ENCODE measurements around the gene TBC1D5. TPM values are rescaled to one million over a fixed set of nuclear protein-coding genes. Genes with fewer than 3 reads are reported as not detected.

Gene TBC1D5
- total RNA-seq, 2 experiments from 2014 or later: 54.4 to 57.2 TPM

DNA sequence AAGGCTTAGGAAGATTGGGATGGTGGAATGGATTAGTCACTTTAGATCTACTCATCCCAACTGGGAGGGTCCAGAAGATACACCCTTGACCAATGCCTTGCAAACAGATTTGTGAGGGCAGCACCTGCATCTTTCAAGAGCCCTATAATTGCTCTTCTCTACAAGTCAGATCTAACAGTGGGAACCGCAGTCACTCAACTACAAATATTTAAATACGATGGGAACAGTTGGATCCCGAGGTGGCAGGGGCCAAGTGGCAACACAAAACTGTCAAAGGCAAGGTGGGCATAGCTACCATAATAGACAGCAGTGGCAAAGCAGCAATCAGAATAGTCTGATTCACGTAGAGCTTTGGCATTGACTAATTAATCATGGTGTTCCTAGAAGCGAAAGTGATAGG, 152.0 kb downstream of the TBC1D5 start:
- CTCF ChIA-PET: no interaction called here
- Mint-ChIP-seq H3K4me1 (ENCODE audit: low read depth) (peaks cover 6% of the 10 kb centered on the region), H3K9me3 (peaks cover 12% of the 10 kb centered on the region), H3K27ac (no peak overlapping the region), H3K27me3 (ENCODE audit: low read depth) (no peaks in the 10 kb centered on the region), H3K4me3 (no peak overlapping the region), H3K36me3 (ENCODE audit: low read depth) (peaks cover 36% of the 10 kb centered on the region)
- DNase-seq: no peak
- intact Hi-C loops (cut with micrococcal nuclease): no loop called here

- CTCF ChIA-PET: no interaction called here
- intact Hi-C loops (cut with micrococcal nuclease): no loop called here
- H3K27ac Mint-ChIP-seq: no peak overlapping the region
- H3K36me3 Mint-ChIP-seq (ENCODE audit: low read depth): peaks cover 33% of the 10 kb centered on the region
- peaks cover 12% of the 10 kb centered on the region for H3K9me3 Mint-ChIP-seq
- no peak for DNase-seq
- no peak overlapping the region for H3K4me3 Mint-ChIP-seq
- H3K4me1 Mint-ChIP-seq (ENCODE audit: low read depth): peaks cover 6% of the 10 kb centered on the region
- no peaks in the 10 kb centered on the region for H3K27me3 Mint-ChIP-seq (ENCODE audit: low read depth)
Observed at GRCh38 chr3:17589888-17590287, 152.5 kb downstream of the TBC1D5 start.

DNA sequence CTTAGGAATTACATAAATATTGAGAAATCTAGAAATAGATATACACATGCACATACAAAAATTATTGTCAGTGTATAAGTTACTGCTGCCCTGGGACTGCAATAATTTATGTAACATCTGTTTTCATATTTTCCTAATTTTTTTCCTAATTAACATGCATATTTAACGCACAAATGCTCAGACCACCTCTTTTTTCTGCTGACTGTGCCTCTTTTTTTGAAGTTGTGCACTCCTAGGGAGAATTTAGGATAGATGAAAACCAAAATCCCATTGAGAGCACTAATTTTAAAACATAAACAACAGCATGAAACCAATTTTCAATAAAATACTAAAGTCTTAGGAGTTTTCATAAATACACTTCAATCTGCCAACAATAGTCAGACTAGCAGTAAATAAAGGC, 154.0 kb downstream of the TBC1D5 start:
- no peak for DNase-seq
- intact Hi-C loops (cut with micrococcal nuclease): no loop called here
- H3K4me3 Mint-ChIP-seq: no peak overlapping the region
- H3K27ac Mint-ChIP-seq: no peak overlapping the region
- H3K27me3 Mint-ChIP-seq (ENCODE audit: low read depth): no peaks in the 10 kb centered on the region
- H3K9me3 Mint-ChIP-seq: peaks cover 12% of the 10 kb centered on the region
- CTCF ChIA-PET: no interaction called here
- peaks cover 21% of the 10 kb centered on the region for H3K36me3 Mint-ChIP-seq (ENCODE audit: low read depth)
- peaks cover 6% of the 10 kb centered on the region for H3K4me1 Mint-ChIP-seq (ENCODE audit: low read depth)

GRCh38 chr3:17585394-17586325, 156.8 kb downstream of the TBC1D5 start:
- Mint-ChIP-seq H3K4me3 (no peak overlapping the region), H3K36me3 (ENCODE audit: low read depth) (peaks cover 17% of the 10 kb centered on the region), H3K4me1 (ENCODE audit: low read depth) (peaks cover 6% of the 10 kb centered on the region), H3K27me3 (ENCODE audit: low read depth) (no peaks in the 10 kb centered on the region), H3K9me3 (peaks cover 11% of the 10 kb centered on the region), H3K27ac (no peak overlapping the region)
- intact Hi-C loops (cut with micrococcal nuclease): no loop called here
- no peak for DNase-seq
- CTCF ChIA-PET: no interaction called here

DNA sequence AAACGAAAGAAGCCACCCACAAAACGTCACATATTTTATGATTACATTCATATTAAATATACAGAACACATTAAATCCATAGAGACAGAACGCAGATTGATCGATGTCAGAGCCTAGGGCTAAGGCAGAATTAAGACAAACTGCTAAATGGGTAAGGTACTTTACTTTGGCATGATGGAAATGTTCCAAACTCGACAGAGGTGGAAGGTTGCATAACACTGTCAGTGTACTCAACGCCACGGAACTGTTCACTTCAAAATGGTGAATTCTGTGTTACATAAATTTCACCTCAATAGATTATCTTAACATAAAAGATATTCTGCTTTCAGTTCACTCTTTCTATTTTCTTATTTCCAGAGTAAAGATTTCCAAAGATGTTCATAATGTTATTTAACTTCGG, 158.4 kb downstream of the TBC1D5 start:
- no peak overlapping the region for H3K27ac Mint-ChIP-seq
- H3K36me3 Mint-ChIP-seq (ENCODE audit: low read depth): peaks cover 3% of the 10 kb centered on the region
- no peak overlapping the region for H3K4me3 Mint-ChIP-seq
- H3K4me1 Mint-ChIP-seq (ENCODE audit: low read depth): peaks cover 6% of the 10 kb centered on the region
- H3K27me3 Mint-ChIP-seq (ENCODE audit: low read depth): no peaks in the 10 kb centered on the region
- intact Hi-C loops (cut with micrococcal nuclease): no loop called here
- H3K9me3 Mint-ChIP-seq: no peaks in the 10 kb centered on the region
- CTCF ChIA-PET: no interaction called here
- DNase-seq: no peak

- intact Hi-C loops (cut with micrococcal nuclease): no loop called here
- CTCF ChIA-PET: no interaction called here
Observed at GRCh38 chr3:17583530-17583929, 158.9 kb downstream of the TBC1D5 start.

DNA sequence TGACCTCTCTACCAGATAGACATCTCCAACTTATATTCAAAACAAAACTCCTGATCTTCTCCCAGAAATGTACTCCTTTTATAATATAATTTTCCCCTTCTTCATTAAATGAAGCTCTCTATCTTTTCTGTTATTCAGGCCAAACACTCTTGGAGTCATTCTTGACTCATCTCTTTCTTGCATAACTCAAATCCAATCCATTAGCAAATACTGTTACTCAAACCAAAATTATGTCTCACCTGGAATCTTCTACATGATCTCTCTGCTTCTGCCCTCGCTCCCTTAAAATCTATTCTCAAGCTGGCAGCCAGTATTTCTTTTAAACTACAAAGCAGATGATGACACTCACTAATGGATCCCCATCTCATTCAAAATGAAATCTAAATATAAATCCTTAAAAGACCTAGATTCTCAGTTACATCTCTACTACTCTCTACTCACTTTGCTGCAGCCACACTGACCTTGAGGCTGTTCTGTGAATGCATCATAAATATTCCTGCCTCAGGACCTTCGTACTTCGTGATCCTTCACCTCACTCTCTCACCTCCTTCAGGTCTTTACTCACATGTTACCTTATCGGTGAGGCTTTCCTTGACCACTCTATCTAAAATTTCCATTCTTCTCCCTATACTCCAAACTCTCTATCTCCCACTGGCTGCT, 160.9 kb downstream of the TBC1D5 start:
- Mint-ChIP-seq H3K36me3 (ENCODE audit: low read depth) (peaks cover 2% of the 10 kb centered on the region), H3K4me3 (no peak overlapping the region), H3K4me1 (ENCODE audit: low read depth) (peaks cover 8% of the 10 kb centered on the region), H3K27ac (no peak overlapping the region), H3K9me3 (no peaks in the 10 kb centered on the region), H3K27me3 (ENCODE audit: low read depth) (no peaks in the 10 kb centered on the region)
- intact Hi-C loops (cut with micrococcal nuclease): no loop called here
- CTCF ChIA-PET: interaction anchor here (1.1 kb wide), 1 partner anchor 260 kb away, joined by 3 read pairs; no protein-coding TSS in a partner anchor
- DNase-seq: no peak

More at GRCh38 chr3:17583530-17583929, 158.9 kb downstream of the TBC1D5 start:
- Mint-ChIP-seq H3K4me3 (no peak overlapping the region), H3K9me3 (no peaks in the 10 kb centered on the region), H3K27ac (no peak overlapping the region), H3K4me1 (ENCODE audit: low read depth) (peaks cover 9% of the 10 kb centered on the region), H3K27me3 (ENCODE audit: low read depth) (no peaks in the 10 kb centered on the region), H3K36me3 (ENCODE audit: low read depth) (peaks cover 3% of the 10 kb centered on the region)
- DNase-seq: no peak

- Mint-ChIP-seq H3K27ac (no peak overlapping the region), H3K4me3 (no peak overlapping the region), H3K9me3 (no peaks in the 10 kb centered on the region), H3K27me3 (ENCODE audit: low read depth) (no peaks in the 10 kb centered on the region), H3K36me3 (ENCODE audit: low read depth) (peaks cover 2% of the 10 kb centered on the region), H3K4me1 (ENCODE audit: low read depth) (peaks cover 7% of the 10 kb centered on the region)
- CTCF ChIA-PET: no interaction called here
- peak; percentile 52 for DNase-seq
- intact Hi-C loops (cut with micrococcal nuclease): no loop called here
Observed at GRCh38 chr3:17580901-17581300, 161.5 kb downstream of the TBC1D5 start.

- Mint-ChIP-seq H3K4me1 (ENCODE audit: low read depth) (peaks cover 4% of the 10 kb centered on the region), H3K9me3 (no peaks in the 10 kb centered on the region), H3K27ac (no peak overlapping the region), H3K4me3 (no peak overlapping the region), H3K27me3 (ENCODE audit: low read depth) (no peaks in the 10 kb centered on the region), H3K36me3 (ENCODE audit: low read depth) (peaks cover 2% of the 10 kb centered on the region)
- no peak for DNase-seq
- intact Hi-C loops (cut with micrococcal nuclease): loop anchor here (1.0 to 5.0 kb wide), 3 partner anchors 8 to 163 kb away; partner anchors contain the start of gene TBC1D5
- CTCF ChIA-PET: no interaction called here
Observed at GRCh38 chr3:17579289-17580031, 163.0 kb downstream of the TBC1D5 start.

DNA sequence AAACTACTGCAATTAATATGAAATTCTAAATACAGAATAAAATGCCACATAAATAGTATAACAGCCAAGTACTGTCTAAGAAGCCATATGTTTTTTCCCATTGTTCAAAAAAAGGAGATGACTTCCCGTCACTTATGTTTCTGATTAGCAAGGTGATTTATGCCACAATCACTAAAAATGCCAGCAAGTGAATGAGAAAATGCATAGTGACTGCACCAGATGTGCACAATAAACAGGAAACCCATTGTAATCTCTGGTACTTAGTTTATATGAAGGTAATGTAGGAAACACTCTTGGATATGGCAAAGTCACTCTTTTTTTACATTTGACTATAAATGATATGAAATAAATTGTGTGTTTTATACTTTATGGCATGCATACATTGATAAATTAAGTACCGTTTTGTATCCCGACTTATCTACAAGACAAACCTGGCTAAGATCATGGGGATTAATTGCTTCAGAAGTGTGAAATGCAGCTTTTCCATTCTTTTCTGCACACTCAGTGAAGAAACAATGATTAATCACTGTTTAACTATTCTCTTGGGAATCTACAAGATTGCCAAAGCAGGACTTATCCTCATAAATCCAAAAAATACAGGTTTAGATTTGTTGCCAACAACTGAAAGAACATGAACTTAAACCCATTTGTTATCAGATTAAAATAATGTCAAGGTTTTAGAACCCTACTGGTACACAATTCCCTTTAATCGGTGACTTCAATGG, 164.5 kb downstream of the TBC1D5 start:
- H3K27ac Mint-ChIP-seq: no peak overlapping the region
- CTCF ChIA-PET: no interaction called here
- peaks cover 4% of the 10 kb centered on the region for H3K4me1 Mint-ChIP-seq (ENCODE audit: low read depth)
- DNase-seq: no peak
- intact Hi-C loops (cut with micrococcal nuclease): loop anchor here (2.0 to 5.0 kb wide), 2 partner anchors 63 to 164 kb away; partner anchors contain the start of gene TBC1D5
- no peaks in the 10 kb centered on the region for H3K9me3 Mint-ChIP-seq
- peaks cover 3% of the 10 kb centered on the region for H3K36me3 Mint-ChIP-seq (ENCODE audit: low read depth)
- no peak overlapping the region for H3K4me3 Mint-ChIP-seq
- H3K27me3 Mint-ChIP-seq (ENCODE audit: low read depth): no peaks in the 10 kb centered on the region

DNA sequence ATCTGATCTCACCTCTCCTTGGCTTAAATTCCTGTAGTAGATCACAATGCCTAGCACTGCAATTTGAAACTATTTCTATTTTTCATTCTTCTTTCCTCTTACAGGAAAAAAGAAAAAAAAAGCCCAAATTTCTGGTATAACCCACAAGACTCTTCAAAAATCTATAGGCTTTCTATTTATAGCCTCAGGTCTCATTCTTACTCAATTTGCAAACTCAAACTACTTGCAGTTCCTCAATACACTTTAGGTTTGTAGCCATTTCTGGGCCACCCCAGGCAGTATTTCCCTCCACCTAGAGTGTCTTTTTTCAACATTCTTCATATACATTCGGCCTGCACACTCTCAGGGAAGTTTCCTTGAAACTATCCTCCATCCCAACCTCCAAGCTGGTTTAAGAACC, 169.0 kb downstream of the TBC1D5 start:
- Mint-ChIP-seq H3K4me3 (no peak overlapping the region), H3K9me3 (no peaks in the 10 kb centered on the region), H3K36me3 (ENCODE audit: low read depth) (peaks cover 3% of the 10 kb centered on the region), H3K27ac (no peak overlapping the region), H3K4me1 (ENCODE audit: low read depth) (peaks cover 2% of the 10 kb centered on the region), H3K27me3 (ENCODE audit: low read depth) (no peaks in the 10 kb centered on the region)
- DNase-seq: no peak
- intact Hi-C loops (cut with micrococcal nuclease): no loop called here
- CTCF ChIA-PET: no interaction called here

DNA sequence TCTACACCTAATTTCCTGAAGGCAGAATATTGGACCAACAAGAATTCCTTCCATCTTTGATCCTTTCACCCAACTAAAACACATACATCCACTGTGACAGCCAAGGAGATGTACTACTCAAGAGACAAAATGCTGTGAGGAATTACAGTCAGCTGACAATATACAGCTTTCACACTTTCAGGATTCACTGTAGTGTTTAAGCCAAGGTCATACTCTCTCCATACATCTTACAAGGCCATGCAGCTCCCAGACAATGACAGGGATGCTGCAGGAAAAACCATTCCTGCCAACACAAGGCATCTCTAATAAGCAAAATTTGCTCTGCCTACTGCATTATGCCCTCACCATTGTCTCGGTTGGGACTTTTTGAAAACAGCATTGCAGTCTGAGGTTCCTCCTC, 170.7 kb downstream of the TBC1D5 start:
- Mint-ChIP-seq H3K27me3 (ENCODE audit: low read depth) (no peaks in the 10 kb centered on the region), H3K4me1 (ENCODE audit: low read depth) (peaks cover 5% of the 10 kb centered on the region), H3K4me3 (no peak overlapping the region), H3K9me3 (no peaks in the 10 kb centered on the region), H3K27ac (no peak overlapping the region), H3K36me3 (ENCODE audit: low read depth) (peaks cover 3% of the 10 kb centered on the region)
- CTCF ChIA-PET: no interaction called here
- no peak for DNase-seq
- intact Hi-C loops (cut with micrococcal nuclease): loop anchor here (1.0 kb wide), 1 partner anchor 8 kb away; no protein-coding TSS in a partner anchor

All from activated naive CD4-positive, alpha-beta T cell treated with anti-CD3 and anti-CD28 coated beads for 36 hours (primary cell).